Measurements from ENCODE around the gene KIF1A. TPM values are rescaled to one million over a fixed set of nuclear protein-coding genes. Genes with fewer than 3 reads are reported as not detected.

KIF1A gene
- total and polyA plus RNA-seq, 2 of the 13 experiments (the other 11 are each of a cell fraction or from before 2014, with no cell fraction given): 0.01 TPM; not detected in 1

- ATAC-seq (no peak), DNase-seq (ENCODE audit: low spot score) (no peak), FAIRE-seq (no peak)
- no peak for TF ChIP-seq ZNF782 (CRISPR knock-in tag; IDR thresholded peaks at IDR 0.05; ENCODE audit: borderline replicate concordance)
- no peak for TF ChIP-seq HNRNPK (IDR thresholded peaks at IDR 0.05; ENCODE audit: low read depth, low read length, poor library complexity, severe bottlenecking)
- TF ChIP-seq ATF5 (CRISPR knock-in tag; IDR thresholded peaks at IDR 0.05; ENCODE audit: low read depth): no peak
- no peak for TF ChIP-seq ZNF263 (CRISPR knock-in tag; IDR thresholded peaks at IDR 0.05)
- TF ChIP-seq, protein P1, sequence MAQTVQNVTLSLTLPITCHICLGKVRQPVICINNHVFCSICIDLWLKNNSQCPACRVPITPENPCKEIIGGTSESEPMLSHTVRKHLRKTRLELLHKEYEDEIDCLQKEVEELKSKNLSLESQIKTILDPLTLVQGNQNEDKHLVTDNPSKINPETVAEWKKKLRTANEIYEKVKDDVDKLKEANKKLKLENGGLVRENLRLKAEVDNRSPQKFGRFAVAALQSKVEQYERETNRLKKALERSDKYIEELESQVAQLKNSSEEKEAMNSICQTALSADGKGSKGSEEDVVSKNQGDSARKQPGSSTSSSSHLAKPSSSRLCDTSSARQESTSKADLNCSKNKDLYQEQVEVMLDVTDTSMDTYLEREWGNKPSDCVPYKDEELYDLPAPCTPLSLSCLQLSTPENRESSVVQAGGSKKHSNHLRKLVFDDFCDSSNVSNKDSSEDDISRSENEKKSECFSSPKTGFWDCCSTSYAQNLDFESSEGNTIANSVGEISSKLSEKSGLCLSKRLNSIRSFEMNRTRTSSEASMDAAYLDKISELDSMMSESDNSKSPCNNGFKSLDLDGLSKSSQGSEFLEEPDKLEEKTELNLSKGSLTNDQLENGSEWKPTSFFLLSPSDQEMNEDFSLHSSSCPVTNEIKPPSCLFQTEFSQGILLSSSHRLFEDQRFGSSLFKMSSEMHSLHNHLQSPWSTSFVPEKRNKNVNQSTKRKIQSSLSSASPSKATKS (CRISPR knock-in tag; IDR thresholded peaks at IDR 0.05): no peak
- TF ChIP-seq ATF7-NPFF (CRISPR knock-in tag; IDR thresholded peaks at IDR 0.05; ENCODE audit: low read depth): no peak
- TF ChIP-seq TCF7L2 (IDR thresholded peaks at IDR 0.05; ENCODE audit: low read depth, low read length): no peak
- no peak for TF ChIP-seq RFX1 (IDR thresholded peaks at IDR 0.05)
- no peak for TF ChIP-seq ZNF552 (CRISPR knock-in tag; IDR thresholded peaks at IDR 0.05; ENCODE audit: borderline replicate concordance)
- no peak for TF ChIP-seq ARNTL (CRISPR knock-in tag; IDR thresholded peaks at IDR 0.05)
- TF ChIP-seq FOXP1 (IDR thresholded peaks at IDR 0.05): no peak
- no peak for TF ChIP-seq FOXP1 (CRISPR knock-in tag; IDR thresholded peaks at IDR 0.05)
- TF ChIP-seq PRDM10 (CRISPR knock-in tag; IDR thresholded peaks at IDR 0.05; ENCODE audit: low read depth): no peak
- H3K27me3 ChIP-seq (ENCODE audit: control insufficient read depth in 1 of 2, insufficient read depth in 2 of 2, low read length in 2 of 2): peaks cover 15 to 59% of the 10 kb centered on the region in 2 experiments
- H3K4me1 ChIP-seq (ENCODE audit: insufficient read depth, low read length): no peaks in the 10 kb centered on the region
- H4K20me1 ChIP-seq (ENCODE audit: insufficient read depth, low read length): peaks cover 11% of the 10 kb centered on the region; the same call in 1 of the 2 replicates
- no TSS peak for BruUV-seq (replicated peaks)
- no peak overlapping the region for H3K4me2 ChIP-seq (ENCODE audit: low read depth, low read length)
- in situ Hi-C loops (cut with HindIII; ENCODE audit: extremely low pct_ligation_motif_present, low pct_unique_long_range_greater_than_20kb): no loop called here
- H3K27ac ChIP-seq (ENCODE audit: extremely low read length, insufficient read depth, low read length): no peak overlapping the region
- H3K9ac ChIP-seq (ENCODE audit: insufficient read depth, low read depth, low read length): no peak overlapping the region
- CTCF ChIA-PET (ENCODE audit: low intra/inter-chr PET ratio, low total read pairs): no interaction called here
- no peaks in the 10 kb centered on the region for H3K36me3 ChIP-seq (replicated peaks in 1 of 2; ENCODE audit: control insufficient read depth in 1 of 2, insufficient read depth in 2 of 2, low read length in 2 of 2)
- H3K9me3 ChIP-seq (ENCODE audit: low read length): no peaks in the 10 kb centered on the region
- POLR2A ChIA-PET: no interaction called here
- H3K4me3 ChIP-seq (replicated peaks in 1 of 3; ENCODE audit: insufficient read depth in 1 of 3, low read depth in 2 of 3, low read length in 3 of 3): no peak overlapping the region
- intact Hi-C loops (cut with micrococcal nuclease; ENCODE audit: unreplicated experiment): loop anchor here (10.0 kb wide), 1 partner anchor 233 kb away; no protein-coding TSS in a partner anchor
- no peak overlapping the region for H2AFZ ChIP-seq (ENCODE audit: low read length)
- no peaks in the 10 kb centered on the region for H3K79me2 ChIP-seq (ENCODE audit: insufficient read depth, low read length)
- 18% methylated on average over 4 of the region's 4 CpGs for WGBS (ENCODE audit: low lambda C conversion rate)
Observed at GRCh38 chr2:240837621-240838020, 17.6 kb upstream of the KIF1A start.
